Ascending aorta (tissue), 2 donors: Measurements from ENCODE around the gene CORO1C. TPM values are rescaled to one million over a fixed set of nuclear protein-coding genes. Genes with fewer than 3 reads are reported as not detected.
A peak's percentile ranks its signal among the peaks of the same experiment; 100 is the strongest.
"Not testable (repeated sequence)": the region's sequence is repeated elsewhere in the genome, so short reads cannot be mapped to it uniquely, and the experiment has no call there.

ENCODE experiments used
- DNase-seq, 2 donors: peaks; one replicate each; pipeline ENCODE4 v3.0.0-alpha.2; 2019; ENCODE audit warnings: low spot score in 2 of 2
- H3K27ac ChIP-seq, 2 donors: fragments of 200-600 bp; sonication (generic); one replicate each; pipeline ENCODE4 v1.5.1; 2016 to 2017; ENCODE audit warnings: mild to moderate bottlenecking in 1 of 2
- H3K27me3 ChIP-seq: fragments of 200-600 bp; sonication (generic); one replicate; pipeline ENCODE4 v1.5.1; 2017
- H3K36me3 ChIP-seq, 2 donors: fragments of 200-600 bp; sonication (generic); one replicate each; pipeline ENCODE4 v1.5.1; 2016
- H3K4me1 ChIP-seq, 2 donors: fragments of 200-600 bp; sonication (generic); one replicate each; pipeline ENCODE4 v1.5.1; 2016 to 2017; ENCODE audit warnings: mild to moderate bottlenecking in 1 of 2
- H3K4me3 ChIP-seq, 2 donors: fragments of 200-600 bp; sonication (generic); one replicate each; pipeline ENCODE4 v1.5.1; 2016 to 2017; ENCODE audit warnings: mild to moderate bottlenecking in 1 of 2
- H3K9me3 ChIP-seq, 2 donors: fragments of 200-600 bp; sonication (generic); one replicate each; pipeline ENCODE4 v1.5.1; 2016
- CTCF ChIP-seq, 3 experiments: fragments of 200-600 bp in 2 of 3; fragments of 450-650 bp in 1 of 3; sonication (generic) in 2 of 3; IDR thresholded peaks; one replicate each; pipeline ENCODE4 v1.5.1; 2016 to 2019; ENCODE audit warnings: antibody characterized with exemption in 3 of 3, mild to moderate bottlenecking in 1 of 3, moderate library complexity in 1 of 3
- intact Hi-C: fragments of 100-400 bp; cut with DNase I; formaldehyde crosslinking; loops from one replicate; pipeline ENCODE4 v1.15.1; 2023
- total RNA-seq: library from RNA; depleted of rRNA; stranded (reverse); fragments of >200 nt; gene quantifications from one replicate; pipeline ENCODE4 v1.1.0, GENCODE V29; 2016

The CORO1C gene
- total RNA-seq, 1 donor from 2014 or later, result 106 TPM

- Histone ChIP-seq H3K4me1 (peaks cover 0 to 30% of the 10 kb centered on the region in 2 donors), H3K4me3 (no peak overlapping the region), H3K9me3 (no peaks in the 10 kb centered on the region), H3K27me3 (no peaks in the 10 kb centered on the region), H3K27ac (peak overlapping the region in 1 of 2 donors; percentile 24), H3K36me3 (no peaks in the 10 kb centered on the region)
- intact Hi-C loops, result no loop called here
- no peak for TF ChIP-seq CTCF (IDR thresholded peaks at IDR 0.05)
- DNase-seq, result no peak
Measured at GRCh38 chr12:108772891-108773797, 41.8 kb upstream of the CORO1C start.

GRCh38 chr12:108772247-108772646 lies 40.9 kb upstream of the CORO1C start:
- intact Hi-C loops, result no loop called here

GRCh38 chr12:108771835-108772234 lies 40.5 kb upstream of the CORO1C start:
- DNase-seq, H3K36me3 ChIP-seq, H3K4me3 ChIP-seq, H3K9me3 ChIP-seq, H3K27me3 ChIP-seq, H3K27ac ChIP-seq: not testable (repeated sequence)
- peaks cover 0 to 30% of the 10 kb centered on the region in 2 donors for H3K4me1 ChIP-seq
- intact Hi-C loops, result loop anchor here (2.0 kb wide), 1 partner anchor 35 kb away; no protein-coding TSS in a partner anchor

More at GRCh38 chr12:108772247-108772646, 40.9 kb upstream of the CORO1C start:
- Histone ChIP-seq H3K4me3 (no peak overlapping the region), H3K9me3 (no peaks in the 10 kb centered on the region), H3K4me1 (peaks cover 0 to 30% of the 10 kb centered on the region in 2 donors), H3K27me3 (no peaks in the 10 kb centered on the region), H3K36me3 (no peaks in the 10 kb centered on the region), H3K27ac (peak overlapping the region in 1 of 2 donors; percentile 24)
- TF ChIP-seq CTCF (IDR thresholded peaks at IDR 0.05), result no peak
- DNase-seq, result no peak

- intact Hi-C loops, result loop anchor here (2.0 kb wide), 1 partner anchor 34 kb away; no protein-coding TSS in a partner anchor
- H3K27ac ChIP-seq, result no peak overlapping the region
- peaks cover 0 to 30% of the 10 kb centered on the region in 2 donors for H3K4me1 ChIP-seq
Measured at GRCh38 chr12:108770963-108771362, 39.6 kb upstream of the CORO1C start.

GRCh38 chr12:108770269-108770829 lies 39.0 kb upstream of the CORO1C start:
- H3K36me3 ChIP-seq, result no peaks in the 10 kb centered on the region
- DNase-seq, result no peak
- no peak overlapping the region for H3K4me3 ChIP-seq
- H3K27ac ChIP-seq, result no peak overlapping the region
- peaks cover 0 to 30% of the 10 kb centered on the region in 2 donors for H3K4me1 ChIP-seq
- no peak for TF ChIP-seq CTCF (IDR thresholded peaks at IDR 0.05)
- intact Hi-C loops, result loop anchor here (2.0 kb wide), 1 partner anchor 34 kb away; no protein-coding TSS in a partner anchor
- no peaks in the 10 kb centered on the region for H3K9me3 ChIP-seq
- no peaks in the 10 kb centered on the region for H3K27me3 ChIP-seq

More at GRCh38 chr12:108770963-108771362, 39.6 kb upstream of the CORO1C start:
- no peaks in the 10 kb centered on the region for H3K27me3 ChIP-seq
- no peak for DNase-seq
- H3K36me3 ChIP-seq, result no peaks in the 10 kb centered on the region
- TF ChIP-seq CTCF (IDR thresholded peaks at IDR 0.05), result no peak
- H3K4me3 ChIP-seq, result no peak overlapping the region
- H3K9me3 ChIP-seq, result no peaks in the 10 kb centered on the region
